ENCODE results near the gene ATG5.
"Not testable (repeated sequence)": the region's sequence is repeated elsewhere in the genome, so short reads cannot be mapped to it uniquely, and the experiment has no call there.

Gene ATG5

GRCh38 chr6:106264433-106264832 is 61.1 kb downstream of the ATG5 start:
- not testable (repeated sequence) for FAIRE-seq; DNase-seq (ENCODE audit: insufficient read length, low spot score)

- DNase-seq (ENCODE audit: insufficient read length, low spot score); FAIRE-seq: not testable (repeated sequence)
These were observed 65.8 kb downstream of the ATG5 start for GRCh38 chr6:106259748-106260147.

- DNase-seq (ENCODE audit: insufficient read length, low spot score) (no peak), FAIRE-seq (no peak)
These were observed 66.8 kb downstream of the ATG5 start for GRCh38 chr6:106258726-106259125.

GRCh38 chr6:106257195-106257594 is 68.4 kb downstream of the ATG5 start:
- DNase-seq (ENCODE audit: insufficient read length, low spot score) (no peak), FAIRE-seq (no peak)

GRCh38 chr6:106256201-106256968 is 69.2 kb downstream of the ATG5 start:
- FAIRE-seq (no peak), DNase-seq (ENCODE audit: insufficient read length, low spot score) (no peak)

- DNase-seq (ENCODE audit: insufficient read length, low spot score) (no peak), FAIRE-seq (no peak)
These were observed 70.3 kb downstream of the ATG5 start for GRCh38 chr6:106255306-106255705.

GRCh38 chr6:106254636-106255035 is 70.9 kb downstream of the ATG5 start:
- FAIRE-seq (no peak), DNase-seq (ENCODE audit: insufficient read length, low spot score) (no peak)

GRCh38 chr6:106253731-106254130 is 71.8 kb downstream of the ATG5 start:
- no peak for FAIRE-seq
- DNase-seq (ENCODE audit: insufficient read length, low spot score): no peak

GRCh38 chr6:106253172-106253571 is 72.4 kb downstream of the ATG5 start:
- peak; percentile 48 for DNase-seq (ENCODE audit: insufficient read length, low spot score)
- peak; percentile 83 for FAIRE-seq

GRCh38 chr6:106252687-106253086 is 72.9 kb downstream of the ATG5 start:
- FAIRE-seq (no peak), DNase-seq (ENCODE audit: insufficient read length, low spot score) (no peak)

- FAIRE-seq; DNase-seq (ENCODE audit: insufficient read length, low spot score): not testable (repeated sequence)
These were observed 73.9 kb downstream of the ATG5 start for GRCh38 chr6:106251531-106252255.

- no peak for DNase-seq (ENCODE audit: insufficient read length, low spot score)
- FAIRE-seq: no peak
These were observed 74.6 kb downstream of the ATG5 start for GRCh38 chr6:106250953-106251352.

GRCh38 chr6:106249658-106250057 is 75.9 kb downstream of the ATG5 start:
- no peak for DNase-seq (ENCODE audit: insufficient read length, low spot score)
- no peak for FAIRE-seq

GRCh38 chr6:106247733-106248132 is 77.8 kb downstream of the ATG5 start:
- no peak for DNase-seq (ENCODE audit: insufficient read length, low spot score)
- no peak for FAIRE-seq

GRCh38 chr6:106247293-106247692 is 78.3 kb downstream of the ATG5 start:
- FAIRE-seq (no peak), DNase-seq (ENCODE audit: insufficient read length, low spot score) (no peak)

- no peak for FAIRE-seq
- DNase-seq (ENCODE audit: insufficient read length, low spot score): no peak
These were observed 80.6 kb downstream of the ATG5 start for GRCh38 chr6:106244931-106245330.

GRCh38 chr6:106244521-106244920 is 81.0 kb downstream of the ATG5 start:
- FAIRE-seq: no peak

GRCh38 chr6:106243261-106243660 is 82.3 kb downstream of the ATG5 start:
- FAIRE-seq (no peak), DNase-seq (ENCODE audit: insufficient read length, low spot score) (no peak)

More at GRCh38 chr6:106244521-106244920, 81.0 kb downstream of the ATG5 start:
- DNase-seq (ENCODE audit: insufficient read length, low spot score): no peak

- FAIRE-seq: no peak
- DNase-seq (ENCODE audit: insufficient read length, low spot score): no peak
These were observed 84.1 kb downstream of the ATG5 start for GRCh38 chr6:106241498-106241897.

GRCh38 chr6:106237286-106237685 is 88.3 kb downstream of the ATG5 start:
- FAIRE-seq (no peak), DNase-seq (ENCODE audit: insufficient read length, low spot score) (no peak)

- not testable (repeated sequence) for DNase-seq (ENCODE audit: insufficient read length, low spot score); FAIRE-seq
These were observed 95.6 kb downstream of the ATG5 start for GRCh38 chr6:106229876-106230445.

Measured in HTR-8/SVneo (cell line).